SK-N-SH treated with all-trans-retinoic acid at 6 μM for 48 hours (cell line): ENCODE data around the gene CHCHD6.

Source experiments
- ATAC-seq: fragments of 200-7000 bp; cut with Tn5 transposase; 3 replicates; pipeline ENCODE4 v1.9.1; 2020; ENCODE audit warnings: mild to moderate bottlenecking, moderate library complexity
- BACH2 ChIP-seq: fragments of 250-450 bp; sonication (Bioruptor Pico); IDR thresholded peaks from 2 replicates; pipeline ENCODE4 v1.9.0; 2021; ENCODE audit warnings: mild to moderate bottlenecking, borderline replicate concordance
- CREB5 ChIP-seq: fragments of 250-450 bp; sonication (Bioruptor Pico); IDR thresholded peaks from 2 replicates; pipeline ENCODE4 v1.5.1; 2020; ENCODE audit warnings: low read depth, mild to moderate bottlenecking, moderate library complexity
- CSDC2 ChIP-seq: fragments of 250-450 bp; sonication (Bioruptor Pico); IDR thresholded peaks from 2 replicates; pipeline ENCODE4 v1.5.0; 2020; ENCODE audit warnings: mild to moderate bottlenecking, moderate library complexity
- CSRNP3 ChIP-seq: fragments of 250-450 bp; sonication (Bioruptor Pico); IDR thresholded peaks from 2 replicates; pipeline ENCODE4 v1.5.1; 2021; ENCODE audit warnings: mild to moderate bottlenecking, moderate library complexity
- ISL1 ChIP-seq: fragments of 250-450 bp; sonication (Bioruptor Pico); IDR thresholded peaks from 2 replicates; pipeline ENCODE4 v2.1.2; 2022; ENCODE audit warnings: mild to moderate bottlenecking, moderate library complexity
- OSR1 ChIP-seq: fragments of 250-450 bp; sonication (Bioruptor Pico); IDR thresholded peaks from 2 replicates; pipeline ENCODE4 v1.8.0; 2022; ENCODE audit warnings: moderate library complexity, mild to moderate bottlenecking, inconsistent platforms
- PATZ1 ChIP-seq: fragments of 250-450 bp; sonication (Bioruptor Pico); IDR thresholded peaks from 2 replicates; pipeline ENCODE4 v1.8.0; 2020; ENCODE audit warnings: mild to moderate bottlenecking, moderate library complexity, borderline replicate concordance
- POU6F1 ChIP-seq: fragments of 250-450 bp; sonication (Bioruptor Pico); IDR thresholded peaks from 2 replicates; pipeline ENCODE4 v1.8.0; 2021; ENCODE audit warnings: low read depth, mild to moderate bottlenecking, moderate library complexity, borderline replicate concordance
- PPARA ChIP-seq: fragments of 250-450 bp; sonication (Bioruptor Pico); IDR thresholded peaks from 2 replicates; pipeline ENCODE4 v1.5.0; 2020; ENCODE audit warnings: mild to moderate bottlenecking, borderline replicate concordance
- RARB ChIP-seq: fragments of 250-450 bp; sonication (Bioruptor Pico); IDR thresholded peaks from 2 replicates; pipeline ENCODE4 v1.8.0; 2021; ENCODE audit warnings: mild to moderate bottlenecking, moderate library complexity
- SNAI2 ChIP-seq: fragments of 250-450 bp; sonication (Bioruptor Pico); IDR thresholded peaks from 2 replicates; pipeline ENCODE4 v1.5.0; 2020; ENCODE audit warnings: mild to moderate bottlenecking, moderate library complexity
- TCF4 ChIP-seq: fragments of 250-450 bp; sonication (Bioruptor Pico); IDR thresholded peaks from 2 replicates; pipeline ENCODE4 v1.8.0; 2021; ENCODE audit warnings: mild to moderate bottlenecking, moderate library complexity, borderline replicate concordance
- TOX ChIP-seq: fragments of 250-450 bp; sonication (Bioruptor Pico); IDR thresholded peaks from 2 replicates; pipeline ENCODE4 v1.8.0; 2021; ENCODE audit warnings: mild to moderate bottlenecking, moderate library complexity, borderline replicate concordance
- TSHZ2 ChIP-seq: fragments of 250-450 bp; sonication (Bioruptor Pico); IDR thresholded peaks from 2 replicates; pipeline ENCODE4 v1.5.0; 2020; ENCODE audit warnings: mild to moderate bottlenecking, moderate library complexity
- ZC3H10 ChIP-seq: fragments of 250-450 bp; sonication (Bioruptor Pico); IDR thresholded peaks from 2 replicates; pipeline ENCODE4 v1.5.1; 2021; ENCODE audit warnings: mild to moderate bottlenecking, moderate library complexity
- ZFP30 ChIP-seq: fragments of 450-650 bp; formaldehyde crosslinking; IDR thresholded peaks from 2 replicates; pipeline ENCODE4 v1.5.0; 2022; ENCODE audit warnings: mild to moderate bottlenecking, moderate library complexity
- ZNF565 ChIP-seq: fragments of 450-650 bp; formaldehyde crosslinking; conservative IDR thresholded peaks from 2 replicates; pipeline ENCODE4 v1.5.0; 2020; ENCODE audit warnings: low read depth, mild to moderate bottlenecking, moderate library complexity
- ZNF8 ChIP-seq: fragments of 450-650 bp; formaldehyde crosslinking; IDR thresholded peaks from 2 replicates; pipeline ENCODE4 v1.5.0; 2020; ENCODE audit warnings: mild to moderate bottlenecking, moderate library complexity

Gene CHCHD6

GRCh38 chr3:126968391-126969390, 264.7 kb downstream of the CHCHD6 start:
- TF ChIP-seq CSDC2 (CRISPR knock-in tag): no peak
- TF ChIP-seq PPARA: no peak
- no peak for TF ChIP-seq ZFP30 (CRISPR knock-in tag)
- TF ChIP-seq BACH2 (CRISPR knock-in tag): no peak
- no peak for ATAC-seq

- TF ChIP-seq CREB5 (CRISPR knock-in tag) (no peak), POU6F1 (CRISPR knock-in tag) (no peak), TSHZ2 (CRISPR knock-in tag) (no peak), TOX (CRISPR knock-in tag) (no peak), SNAI2 (CRISPR knock-in tag) (no peak)
- ATAC-seq: no peak
Observed at GRCh38 chr3:126969586-126969985, 265.5 kb downstream of the CHCHD6 start.

- TF ChIP-seq CREB5 (CRISPR knock-in tag) (no peak), ZC3H10 (no peak), CSDC2 (CRISPR knock-in tag) (no peak), ZNF8 (CRISPR knock-in tag) (no peak), SNAI2 (CRISPR knock-in tag) (no peak), CSRNP3 (CRISPR knock-in tag) (no peak), RARB (no peak), PATZ1 (CRISPR knock-in tag) (no peak), BACH2 (CRISPR knock-in tag) (no peak), OSR1 (CRISPR knock-in tag) (no peak), ZNF565 (no peak), TCF4 (CRISPR knock-in tag) (no peak), ISL1 (no peak)
Observed at GRCh38 chr3:126970101-126970500, 266.1 kb downstream of the CHCHD6 start.

More at GRCh38 chr3:126970101-126970500, 266.1 kb downstream of the CHCHD6 start:
- no peak for ATAC-seq
